Tibial artery (tissue), 4 donors: ENCODE data around the gene EGR1.
"Not testable (repeated sequence)": the region's sequence is repeated elsewhere in the genome, so short reads cannot be mapped to it uniquely, and the experiment has no call there.

ENCODE experiments used
- DNase-seq, 2 donors: peaks; one replicate each; pipeline ENCODE4 v3.0.0-alpha.2; 2019
- H3K27ac ChIP-seq, 2 donors: fragments of 200-600 bp; sonication (generic) in 1 of 2; 1 replicate in 1 of 2; 2 replicates in 1 of 2; pipeline ENCODE4 v1.5.1; 2018 to 2019; ENCODE audit warnings: mild to moderate bottlenecking in 1 of 2
- H3K27me3 ChIP-seq, 2 donors: fragments of 200-600 bp; sonication (generic) in 1 of 2; one replicate each; pipeline versions ENCODE4 v1.5.1 to v1.6.0; 2016 to 2019
- H3K36me3 ChIP-seq, 3 donors: fragments of 200-600 bp; sonication (generic) in 2 of 3; one replicate each; pipeline ENCODE4 v1.5.1; 2016 to 2019; ENCODE audit warnings: mild to moderate bottlenecking in 2 of 3
- H3K4me1 ChIP-seq, 4 donors: fragments of 200-600 bp; sonication (generic) in 2 of 4; 1 replicate in 3 of 4; 2 replicates in 1 of 4; pipeline ENCODE4 v1.5.1; 2016 to 2019
- H3K4me3 ChIP-seq, 2 donors: fragments of 200-600 bp; sonication (generic) in 1 of 2; 1 replicate in 1 of 2; 2 replicates in 1 of 2; pipeline ENCODE4 v1.5.1; 2018 to 2019; ENCODE audit warnings: mild to moderate bottlenecking in 2 of 2
- H3K9me3 ChIP-seq, 3 donors: fragments of 200-600 bp; sonication (generic) in 1 of 3; one replicate each; pipeline ENCODE4 v1.5.1; 2016 to 2019
- CTCF ChIP-seq, 2 experiments: fragments of 200-600 bp in 1 of 2; fragments of 450-650 bp in 1 of 2; IDR thresholded peaks; one replicate each; pipeline ENCODE4 v1.5.1; 2017 to 2019; ENCODE audit warnings: antibody characterized with exemption in 2 of 2, mild to moderate bottlenecking in 1 of 2, moderate library complexity in 1 of 2
- intact Hi-C: fragments of 100-400 bp; cut with DNase I; formaldehyde crosslinking; loops from one replicate; pipeline ENCODE4 v1.15.0; 2023; ENCODE audit warnings: low total_unique reads

EGR1 gene

GRCh38 chr5:138502521-138502920 is 37.2 kb downstream of the EGR1 start:
- intact Hi-C loops = loop anchor here (2.0 kb wide), 1 partner anchor 52 kb away; no protein-coding TSS in a partner anchor
- TF ChIP-seq CTCF (IDR thresholded peaks at IDR 0.05) = no peak
- no peaks in the 10 kb centered on the region for H3K27me3 ChIP-seq

GRCh38 chr5:138503487-138504270 is 38.4 kb downstream of the EGR1 start:
- H3K9me3 ChIP-seq = no peaks in the 10 kb centered on the region
- no peak overlapping the region for H3K4me3 ChIP-seq
- intact Hi-C loops = loop anchor here (2.0 kb wide), 1 partner anchor 53 kb away; no protein-coding TSS in a partner anchor
- H3K27me3 ChIP-seq = no peaks in the 10 kb centered on the region
- peak in 1 of 2 donors; percentile 39 for DNase-seq
- TF ChIP-seq CTCF (IDR thresholded peaks at IDR 0.05) = peak; percentile 74 to 86
- H3K27ac ChIP-seq = peak overlapping the region in 1 of 2 donors; percentile 50
- peaks cover 14 to 24% (median 23%) of the 10 kb centered on the region in 3 donors for H3K36me3 ChIP-seq
- H3K4me1 ChIP-seq = peaks cover 0 to 23% (median 19%) of the 10 kb centered on the region in 4 donors

More at GRCh38 chr5:138502521-138502920, 37.2 kb downstream of the EGR1 start:
- Histone ChIP-seq H3K4me3 (no peak overlapping the region), H3K27ac (no peak overlapping the region), H3K36me3 (peaks cover 5 to 12% (median 12%) of the 10 kb centered on the region in 3 donors), H3K4me1 (peaks cover 0 to 23% (median 19%) of the 10 kb centered on the region in 4 donors), H3K9me3 (no peaks in the 10 kb centered on the region)
- DNase-seq = no peak

- Histone ChIP-seq H3K27ac (peak overlapping the region in 1 of 2 donors; percentile 50), H3K9me3 (no peaks in the 10 kb centered on the region), H3K4me3 (no peak overlapping the region), H3K27me3 (no peaks in the 10 kb centered on the region), H3K4me1 (peaks cover 0 to 23% (median 19%) of the 10 kb centered on the region in 4 donors), H3K36me3 (peaks cover 23 to 35% (median 34%) of the 10 kb centered on the region in 3 donors)
- DNase-seq = peak; percentile 21 to 79
- intact Hi-C loops = no loop called here
- TF ChIP-seq CTCF (IDR thresholded peaks at IDR 0.05) = no peak
Measured at GRCh38 chr5:138504799-138505198, 39.5 kb downstream of the EGR1 start.

GRCh38 chr5:138506370-138507306 is 41.4 kb downstream of the EGR1 start:
- H3K27me3 ChIP-seq = no peaks in the 10 kb centered on the region
- H3K36me3 ChIP-seq = peaks cover 35 to 53% (median 48%) of the 10 kb centered on the region in 3 donors
- H3K9me3 ChIP-seq = no peaks in the 10 kb centered on the region
- H3K27ac ChIP-seq = no peak overlapping the region
- intact Hi-C loops = no loop called here
- H3K4me1 ChIP-seq = peaks cover 0 to 23% (median 19%) of the 10 kb centered on the region in 4 donors
- no peak overlapping the region for H3K4me3 ChIP-seq
- no peak for TF ChIP-seq CTCF (IDR thresholded peaks at IDR 0.05)
- DNase-seq = no peak

- H3K4me3 ChIP-seq, H3K27me3 ChIP-seq, H3K27ac ChIP-seq, H3K9me3 ChIP-seq, DNase-seq, intact Hi-C loops: not testable (repeated sequence)
- Histone ChIP-seq H3K36me3 (peaks cover 40 to 59% (median 53%) of the 10 kb centered on the region in 3 donors), H3K4me1 (peaks cover 0 to 23% (median 19%) of the 10 kb centered on the region in 4 donors)
Measured at GRCh38 chr5:138507485-138507884, 42.2 kb downstream of the EGR1 start.
